Measurements from ENCODE around the gene SS18L1.

The SS18L1 gene

GRCh38 chr20:62129731-62130531 is 13.6 kb upstream of the SS18L1 start:
- Histone ChIP-seq H3K4me3 (ENCODE audit: insufficient read depth in 1 of 2, low read depth in 1 of 2, low read length in 2 of 2) (no peak overlapping the region), H3K36me3 (ENCODE audit: control insufficient read depth in 1 of 2, insufficient read depth in 2 of 2, low read depth in 1 of 2, low read length in 2 of 2) (peaks cover 94 to 96% of the 10 kb centered on the region in 2 experiments), H2AFZ (ENCODE audit: low read depth, low read length) (no peak overlapping the region), H3K27ac (ENCODE audit: low read length, poor library complexity, severe bottlenecking) (no peak overlapping the region), H3K9me3 (ENCODE audit: control insufficient read depth, low read length) (no peaks in the 10 kb centered on the region), H3K4ac (ENCODE audit: low read depth in 1 of 2, low read length in 2 of 2) (no peak overlapping the region), H3K14ac (ENCODE audit: low read length in 2 of 2) (no peak overlapping the region), H2BK120ac (ENCODE audit: low read depth, low read length) (no peak overlapping the region), H2BK5ac (ENCODE audit: low read depth, low read length, poor library complexity, severe bottlenecking) (no peak overlapping the region), H3K23ac (ENCODE audit: low read length in 2 of 2) (no peak overlapping the region), H2BK15ac (ENCODE audit: low read depth, poor library complexity, severe bottlenecking) (no peak overlapping the region), H3K18ac (ENCODE audit: low read depth in 1 of 2, low read length in 2 of 2) (no peak overlapping the region), H3K9ac (ENCODE audit: low read length) (no peak overlapping the region), H4K91ac (ENCODE audit: low read length) (no peak overlapping the region), H3K27me3 (ENCODE audit: control insufficient read depth in 1 of 2, insufficient read depth in 1 of 2, low read length in 2 of 2) (no peaks in the 10 kb centered on the region), H3K79me1 (replicated peaks; ENCODE audit: low read length, poor library complexity, severe bottlenecking) (peaks cover 81% of the 10 kb centered on the region), H2AK5ac (ENCODE audit: low read length, severe bottlenecking) (no peak overlapping the region), H3K4me2 (ENCODE audit: low read length, poor library complexity, severe bottlenecking) (no peak overlapping the region), H4K8ac (ENCODE audit: low read length) (no peak overlapping the region), H2BK12ac (ENCODE audit: low read length in 2 of 2) (no peak overlapping the region), H3K4me1 (ENCODE audit: control insufficient read depth, insufficient read depth, low read depth, low read length) (peaks cover 14% of the 10 kb centered on the region)
- 96% methylated on average over 20 of the region's 20 CpGs for WGBS
- no peak for DNase-seq

- no peak overlapping the region for H3K14ac ChIP-seq (ENCODE audit: low read length in 2 of 2)
- H3K79me1 ChIP-seq (replicated peaks; ENCODE audit: low read length, poor library complexity, severe bottlenecking) = peaks cover 71% of the 10 kb centered on the region
- no peak overlapping the region for H3K4me2 ChIP-seq (ENCODE audit: low read length, poor library complexity, severe bottlenecking)
- no peak overlapping the region for H2BK5ac ChIP-seq (ENCODE audit: low read depth, low read length, poor library complexity, severe bottlenecking)
- no peak overlapping the region for H2BK12ac ChIP-seq (ENCODE audit: low read length in 2 of 2)
- no peak overlapping the region for H4K91ac ChIP-seq (ENCODE audit: low read length)
- H2AFZ ChIP-seq (ENCODE audit: low read depth, low read length) = no peak overlapping the region
- H2AK5ac ChIP-seq (ENCODE audit: low read length, severe bottlenecking) = no peak overlapping the region
- H3K18ac ChIP-seq (ENCODE audit: low read depth in 1 of 2, low read length in 2 of 2) = no peak overlapping the region
- H3K4me3 ChIP-seq (ENCODE audit: insufficient read depth in 1 of 2, low read depth in 1 of 2, low read length in 2 of 2) = no peak overlapping the region
- no peaks in the 10 kb centered on the region for H3K27me3 ChIP-seq (ENCODE audit: control insufficient read depth in 1 of 2, insufficient read depth in 1 of 2, low read length in 2 of 2)
- no peak overlapping the region for H3K27ac ChIP-seq (ENCODE audit: low read length, poor library complexity, severe bottlenecking)
- H3K9ac ChIP-seq (ENCODE audit: low read length) = no peak overlapping the region
- H3K4ac ChIP-seq (ENCODE audit: low read depth in 1 of 2, low read length in 2 of 2) = no peak overlapping the region
- no peaks in the 10 kb centered on the region for H3K9me3 ChIP-seq (ENCODE audit: control insufficient read depth, low read length)
- WGBS = 96% methylated on average over 25 of the region's 25 CpGs
- H2BK120ac ChIP-seq (ENCODE audit: low read depth, low read length) = no peak overlapping the region
- no peak overlapping the region for H4K8ac ChIP-seq (ENCODE audit: low read length)
- no peak overlapping the region for H2BK15ac ChIP-seq (ENCODE audit: low read depth, poor library complexity, severe bottlenecking)
- H3K36me3 ChIP-seq (ENCODE audit: control insufficient read depth in 1 of 2, insufficient read depth in 2 of 2, low read depth in 1 of 2, low read length in 2 of 2) = peaks cover 90 to 96% of the 10 kb centered on the region in 2 experiments
- H3K4me1 ChIP-seq (ENCODE audit: control insufficient read depth, insufficient read depth, low read depth, low read length) = peaks cover 9% of the 10 kb centered on the region
- H3K23ac ChIP-seq (ENCODE audit: low read length in 2 of 2) = no peak overlapping the region
- no peak for DNase-seq
Observed at GRCh38 chr20:62131560-62132320, 11.8 kb upstream of the SS18L1 start.

- no peak overlapping the region for H4K8ac ChIP-seq (ENCODE audit: low read length)
- H2AFZ ChIP-seq (ENCODE audit: low read depth, low read length) = no peak overlapping the region
- WGBS = 99% methylated on average over 5 of the region's 7 CpGs
- no peak overlapping the region for H3K18ac ChIP-seq (ENCODE audit: low read depth in 1 of 2, low read length in 2 of 2)
- no peaks in the 10 kb centered on the region for H3K27me3 ChIP-seq (ENCODE audit: control insufficient read depth in 1 of 2, insufficient read depth in 1 of 2, low read length in 2 of 2)
- peak overlapping the region; percentile 78 for H4K91ac ChIP-seq (ENCODE audit: low read length)
- H2AK5ac ChIP-seq (ENCODE audit: low read length, severe bottlenecking) = no peak overlapping the region
- no peak overlapping the region for H3K4ac ChIP-seq (ENCODE audit: low read depth in 1 of 2, low read length in 2 of 2)
- peaks cover 92 to 96% of the 10 kb centered on the region in 2 experiments for H3K36me3 ChIP-seq (ENCODE audit: control insufficient read depth in 1 of 2, insufficient read depth in 2 of 2, low read depth in 1 of 2, low read length in 2 of 2)
- no peak overlapping the region for H3K4me2 ChIP-seq (ENCODE audit: low read length, poor library complexity, severe bottlenecking)
- H3K27ac ChIP-seq (ENCODE audit: low read length, poor library complexity, severe bottlenecking) = no peak overlapping the region
- no peak overlapping the region for H3K14ac ChIP-seq (ENCODE audit: low read length in 2 of 2)
- H2BK120ac ChIP-seq (ENCODE audit: low read depth, low read length) = no peak overlapping the region
- peaks cover 9% of the 10 kb centered on the region for H3K4me1 ChIP-seq (ENCODE audit: control insufficient read depth, insufficient read depth, low read depth, low read length)
- no peak overlapping the region for H3K9ac ChIP-seq (ENCODE audit: low read length)
- no peak for DNase-seq
- no peak overlapping the region for H2BK5ac ChIP-seq (ENCODE audit: low read depth, low read length, poor library complexity, severe bottlenecking)
- no peaks in the 10 kb centered on the region for H3K9me3 ChIP-seq (ENCODE audit: control insufficient read depth, low read length)
- no peak overlapping the region for H2BK15ac ChIP-seq (ENCODE audit: low read depth, poor library complexity, severe bottlenecking)
- H3K79me1 ChIP-seq (replicated peaks; ENCODE audit: low read length, poor library complexity, severe bottlenecking) = peaks cover 67% of the 10 kb centered on the region
- H2BK12ac ChIP-seq (ENCODE audit: low read length in 2 of 2) = no peak overlapping the region
- no peak overlapping the region for H3K4me3 ChIP-seq (ENCODE audit: insufficient read depth in 1 of 2, low read depth in 1 of 2, low read length in 2 of 2)
- no peak overlapping the region for H3K23ac ChIP-seq (ENCODE audit: low read length in 2 of 2)
Observed at GRCh38 chr20:62132421-62132820, 11.1 kb upstream of the SS18L1 start.

GRCh38 chr20:62133051-62133845 is 10.3 kb upstream of the SS18L1 start:
- WGBS = 90% methylated on average over 29 of the region's 29 CpGs
- H3K27ac ChIP-seq (ENCODE audit: low read length, poor library complexity, severe bottlenecking) = no peak overlapping the region
- H2BK120ac ChIP-seq (ENCODE audit: low read depth, low read length) = no peak overlapping the region
- H3K14ac ChIP-seq (ENCODE audit: low read length in 2 of 2) = no peak overlapping the region
- no peak overlapping the region for H3K9ac ChIP-seq (ENCODE audit: low read length)
- H2BK12ac ChIP-seq (ENCODE audit: low read length in 2 of 2) = no peak overlapping the region
- DNase-seq = no peak
- peaks cover 63% of the 10 kb centered on the region for H3K79me1 ChIP-seq (replicated peaks; ENCODE audit: low read length, poor library complexity, severe bottlenecking)
- H2AK5ac ChIP-seq (ENCODE audit: low read length, severe bottlenecking) = no peak overlapping the region
- peaks cover 9% of the 10 kb centered on the region for H3K4me1 ChIP-seq (ENCODE audit: control insufficient read depth, insufficient read depth, low read depth, low read length)
- no peak overlapping the region for H2AFZ ChIP-seq (ENCODE audit: low read depth, low read length)
- H3K36me3 ChIP-seq (ENCODE audit: control insufficient read depth in 1 of 2, insufficient read depth in 2 of 2, low read depth in 1 of 2, low read length in 2 of 2) = peaks cover 92 to 96% of the 10 kb centered on the region in 2 experiments
- no peaks in the 10 kb centered on the region for H3K9me3 ChIP-seq (ENCODE audit: control insufficient read depth, low read length)
- H4K8ac ChIP-seq (ENCODE audit: low read length) = no peak overlapping the region
- no peak overlapping the region for H2BK5ac ChIP-seq (ENCODE audit: low read depth, low read length, poor library complexity, severe bottlenecking)
- no peak overlapping the region for H3K23ac ChIP-seq (ENCODE audit: low read length in 2 of 2)
- H2BK15ac ChIP-seq (ENCODE audit: low read depth, poor library complexity, severe bottlenecking) = no peak overlapping the region
- no peak overlapping the region for H3K18ac ChIP-seq (ENCODE audit: low read depth in 1 of 2, low read length in 2 of 2)
- no peaks in the 10 kb centered on the region for H3K27me3 ChIP-seq (ENCODE audit: control insufficient read depth in 1 of 2, insufficient read depth in 1 of 2, low read length in 2 of 2)
- no peak overlapping the region for H3K4ac ChIP-seq (ENCODE audit: low read depth in 1 of 2, low read length in 2 of 2)
- no peak overlapping the region for H3K4me3 ChIP-seq (ENCODE audit: insufficient read depth in 1 of 2, low read depth in 1 of 2, low read length in 2 of 2)
- H4K91ac ChIP-seq (ENCODE audit: low read length) = no peak overlapping the region
- no peak overlapping the region for H3K4me2 ChIP-seq (ENCODE audit: low read length, poor library complexity, severe bottlenecking)

Data from mesenchymal stem cell (in vitro differentiated cells and primary cell).